Measurements from ENCODE around the gene SRXN1. TPM values are rescaled to one million over a fixed set of nuclear protein-coding genes. Genes with fewer than 3 reads are reported as not detected.
A peak's percentile ranks its signal among the peaks of the same experiment; 100 is the strongest.

Gene SRXN1
- total and polyA plus RNA-seq, 9 of the 15 experiments (the other 6 are each of a cell fraction or from before 2014, with no cell fraction given): 6.8 to 36.4 (median 21.6) TPM

DNA sequence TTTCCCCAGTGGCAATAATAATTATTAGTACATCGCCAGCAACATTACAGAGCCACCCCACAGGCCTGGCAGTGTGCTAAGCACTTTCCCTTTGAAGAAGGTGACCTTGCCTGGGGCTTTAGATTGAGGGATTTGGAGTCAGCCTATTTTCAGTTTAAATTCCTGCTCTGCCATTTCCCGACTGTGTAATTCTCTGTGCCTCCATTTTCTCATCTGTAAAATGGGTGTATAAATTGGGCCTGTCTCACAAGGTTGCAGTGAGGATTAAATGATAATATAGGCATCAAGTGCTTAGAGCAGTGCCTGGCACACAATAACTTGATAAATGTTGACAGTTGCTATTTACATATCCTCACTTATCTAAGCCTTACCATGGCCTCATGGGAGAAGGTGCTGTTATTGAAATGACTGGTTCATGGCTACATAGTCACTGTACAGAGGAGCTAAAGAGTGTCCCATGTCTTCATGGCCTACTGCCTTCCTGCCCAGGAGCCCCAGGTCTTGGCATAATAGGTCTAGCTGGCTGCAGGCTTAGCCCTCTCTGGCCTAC lies 27.7 kb upstream of the SRXN1 start:
- TF ChIP-seq BCOR (IDR thresholded peaks at IDR 0.05) (peak; percentile 92), CHD4 (IDR thresholded peaks at IDR 0.05; ENCODE audit: insufficient read depth, insufficient replicate concordance, low read depth, low read length, poor library complexity, severe bottlenecking) (peak; percentile 41), RCOR1 (IDR thresholded peaks at IDR 0.05; ENCODE audit: borderline replicate concordance in 1 of 2, low read depth in 2 of 2, low read length in 2 of 2) (0 out of 4 replicates have a peak, but pooled peaks of 1 of the 2 experiments have one; percentile 14), KDM1A (IDR thresholded peaks at IDR 0.05) (peak; percentile 49 to 67; a peak in 3 of 4 replicates), SMARCA5 (IDR thresholded peaks at IDR 0.05) (0 out of 2 replicates have a peak, but pooled peaks have one; percentile 43), ZNF124 (CRISPR knock-in tag; IDR thresholded peaks at IDR 0.05) (no peak), RBM25 (IDR thresholded peaks at IDR 0.05; ENCODE audit: low read depth, low read length, severe bottlenecking) (peak; percentile 88), NFYB (IDR thresholded peaks at IDR 0.05; ENCODE audit: extremely low read depth, insufficient read length) (no peak), STAT6 (CRISPR knock-in tag; IDR thresholded peaks at IDR 0.05) (no peak), ADNP (tag; IDR thresholded peaks at IDR 0.05) (peak; percentile 83), GTF2A2 (tag; IDR thresholded peaks at IDR 0.05) (no peak), TBP (optimal IDR thresholded peaks at IDR 0.05; ENCODE audit: low read depth, low read length) (peak; percentile 11)
- in situ Hi-C loops (cut with MboI): no loop called here
- H3K4me2 ChIP-seq (ENCODE audit: insufficient read depth, low read length): no peak overlapping the region
- H3K4me1 ChIP-seq (replicated peaks in 1 of 2; ENCODE audit: control insufficient read depth in 2 of 2, insufficient read depth in 2 of 2, low read length in 2 of 2): peaks cover 19 to 30% of the 10 kb centered on the region in 2 experiments; a peak in 4 of 5 replicates
- no peaks in the 10 kb centered on the region; the same call in 2 of the 3 replicates for H3K79me2 ChIP-seq (ENCODE audit: control insufficient read depth, insufficient read depth, low read length)
- H3K9me3 ChIP-seq (replicated peaks; ENCODE audit: control insufficient read depth, insufficient read depth, low read depth, low read length): no peaks in the 10 kb centered on the region
- H3K27ac ChIP-seq (ENCODE audit: extremely low read depth, low read depth, low read length): no peak overlapping the region
- no peaks in the 10 kb centered on the region for H3K9me1 ChIP-seq (ENCODE audit: control insufficient read depth, insufficient read depth, low read length)
- H2AFZ ChIP-seq (ENCODE audit: low read depth, low read length): no peak overlapping the region
- no peak overlapping the region for H3K9ac ChIP-seq (ENCODE audit: insufficient read depth in 1 of 2, low read depth in 2 of 2, low read length in 2 of 2)
- H4K20me1 ChIP-seq (replicated peaks; ENCODE audit: control insufficient read depth, insufficient read depth, low read length): no peaks in the 10 kb centered on the region
- no peak overlapping the region for H3K4me3 ChIP-seq
- ChIA-PET POLR2A (no interaction called here), CTCF (ENCODE audit: low intra/inter-chr PET ratio) (no interaction called here)
- no peaks in the 10 kb centered on the region; a peak in 1 of 5 replicates for H3K27me3 ChIP-seq (ENCODE audit: control insufficient read depth in 2 of 2, insufficient read depth in 2 of 2, low read length in 2 of 2)
- DNase-seq (ENCODE audit: extremely low read depth in 1 of 4, low spot score in 3 of 4) (no peak), FAIRE-seq (no peak), ATAC-seq (no peak)
- H3K36me3 ChIP-seq (ENCODE audit: control insufficient read depth, insufficient read depth, low read length): no peaks in the 10 kb centered on the region
- WGBS (ENCODE audit: insufficient coverage, low coverage, missing lambda C conversion rate): 53% methylated on average over 2 of the region's 2 CpGs
- intact Hi-C loops (cut with micrococcal nuclease): no loop called here
- BruUV-seq (replicated peaks): no TSS peak

Data from K562 (cell line).